Erythroblast (primary cell): ENCODE measurements around the gene WWC1.

Source experiments
- GATA1 ChIP-seq: IDR thresholded peaks from 2 replicates; pipeline ENCODE4 v1.6.1; 2011; ENCODE audit warnings: low read depth, mild to moderate bottlenecking, control low read depth, low read length, moderate library complexity
- POLR2A ChIP-seq: IDR thresholded peaks from 2 replicates; pipeline ENCODE4 v1.6.1; 2011; ENCODE audit warnings: mild to moderate bottlenecking, low read length

DNA sequence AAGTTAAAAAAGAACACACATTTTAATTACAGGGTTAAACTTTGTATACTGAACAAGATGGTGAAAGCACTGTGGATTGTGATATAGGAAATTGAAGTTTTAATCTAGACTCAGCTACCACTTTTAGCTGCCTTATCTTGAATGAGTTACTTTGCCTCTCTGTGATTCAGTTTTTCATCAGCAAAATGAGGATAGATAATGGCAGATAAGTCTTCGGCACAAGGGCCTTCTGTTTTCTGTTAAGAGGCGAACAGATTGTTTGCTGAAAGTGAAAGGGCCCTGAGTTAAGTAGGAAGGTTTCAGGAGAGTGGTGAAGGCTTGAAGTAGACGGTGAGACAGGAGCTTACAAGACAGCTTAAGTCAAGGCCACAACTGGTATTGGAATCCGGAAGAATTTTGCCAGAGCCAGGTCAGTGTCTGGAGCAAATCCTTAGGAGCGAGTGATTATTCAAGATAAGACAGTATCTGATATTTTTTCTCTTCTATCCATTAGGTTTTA, 202.7 kb downstream of the WWC1 start:
- TF ChIP-seq POLR2A = no peak
- no peak for TF ChIP-seq GATA1
